Measurements from ENCODE around the gene FTO.

DNA sequence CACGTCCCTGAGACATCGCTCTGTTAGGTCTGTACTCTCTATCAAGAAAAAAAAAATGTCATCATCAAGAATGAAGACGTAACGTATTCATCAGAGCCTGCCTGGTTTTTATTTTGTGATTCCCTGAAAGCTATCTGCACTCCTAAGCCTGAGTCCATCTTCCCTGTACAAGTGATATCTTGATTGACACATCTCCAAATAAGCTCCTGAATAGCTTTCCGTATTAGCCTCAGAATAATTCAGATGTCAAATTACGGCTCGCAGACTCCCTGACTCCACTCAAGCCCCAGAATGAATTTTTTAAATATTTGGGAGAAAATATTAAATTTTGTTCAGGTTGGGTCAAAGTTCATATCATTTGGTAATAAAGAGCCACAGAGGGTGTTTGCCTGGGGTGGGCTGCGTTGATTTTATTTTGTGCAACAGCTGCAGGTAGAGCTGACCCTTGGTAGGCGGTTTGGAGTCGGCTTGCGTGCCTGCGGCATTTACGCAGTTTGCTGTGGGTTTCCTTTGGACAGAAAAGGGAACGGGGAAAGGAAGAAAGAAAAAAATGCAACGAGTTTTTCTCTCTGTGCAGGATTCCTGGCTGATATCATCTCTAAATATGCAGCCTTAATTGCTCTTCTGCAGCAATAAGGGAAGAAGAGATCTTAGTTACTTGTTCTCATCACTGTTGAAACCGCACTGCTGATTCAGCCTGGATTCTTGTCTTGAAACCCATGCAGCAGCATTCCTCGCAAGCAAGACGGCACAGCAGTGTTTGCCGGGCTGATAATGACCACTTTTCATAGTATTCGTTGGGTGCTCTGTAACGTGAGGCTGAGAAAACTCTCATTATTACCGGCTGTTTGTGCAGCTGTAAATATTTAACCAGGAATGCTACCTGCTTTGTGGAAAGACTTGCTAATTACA lies 467.9 kb downstream of the FTO start:
- TF ChIP-seq EZH2phosphoT487 (conservative IDR thresholded peaks at IDR 0.05; ENCODE audit: low read length), result no peak
- TF ChIP-seq, protein P1, sequence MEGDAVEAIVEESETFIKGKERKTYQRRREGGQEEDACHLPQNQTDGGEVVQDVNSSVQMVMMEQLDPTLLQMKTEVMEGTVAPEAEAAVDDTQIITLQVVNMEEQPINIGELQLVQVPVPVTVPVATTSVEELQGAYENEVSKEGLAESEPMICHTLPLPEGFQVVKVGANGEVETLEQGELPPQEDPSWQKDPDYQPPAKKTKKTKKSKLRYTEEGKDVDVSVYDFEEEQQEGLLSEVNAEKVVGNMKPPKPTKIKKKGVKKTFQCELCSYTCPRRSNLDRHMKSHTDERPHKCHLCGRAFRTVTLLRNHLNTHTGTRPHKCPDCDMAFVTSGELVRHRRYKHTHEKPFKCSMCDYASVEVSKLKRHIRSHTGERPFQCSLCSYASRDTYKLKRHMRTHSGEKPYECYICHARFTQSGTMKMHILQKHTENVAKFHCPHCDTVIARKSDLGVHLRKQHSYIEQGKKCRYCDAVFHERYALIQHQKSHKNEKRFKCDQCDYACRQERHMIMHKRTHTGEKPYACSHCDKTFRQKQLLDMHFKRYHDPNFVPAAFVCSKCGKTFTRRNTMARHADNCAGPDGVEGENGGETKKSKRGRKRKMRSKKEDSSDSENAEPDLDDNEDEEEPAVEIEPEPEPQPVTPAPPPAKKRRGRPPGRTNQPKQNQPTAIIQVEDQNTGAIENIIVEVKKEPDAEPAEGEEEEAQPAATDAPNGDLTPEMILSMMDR (IDR thresholded peaks at IDR 0.05; ENCODE audit: insufficient read depth, low read length, poor library complexity, severe bottlenecking), result no peak
